Body of pancreas (tissue), 4 donors: ENCODE data around the gene SNAP25.

Experiments
- POLR2A ChIP-seq, 3 donors: fragments of 450-650 bp; IDR thresholded peaks; one replicate each; pipeline ENCODE4 v1.6.1; 2016; ENCODE audit warnings: antibody characterized with exemption in 3 of 3, mild to moderate bottlenecking in 2 of 3
- TF ChIP-seq, protein P1 (sequence below), 7 experiments: fragments of 450-650 bp in 4 of 7; fragments of 200-600 bp in 3 of 7; sonication (generic) in 3 of 7; IDR thresholded peaks; one replicate each; pipeline ENCODE4 v1.5.1; 2016 to 2019; ENCODE audit warnings: antibody characterized with exemption in 7 of 7

DNA sequence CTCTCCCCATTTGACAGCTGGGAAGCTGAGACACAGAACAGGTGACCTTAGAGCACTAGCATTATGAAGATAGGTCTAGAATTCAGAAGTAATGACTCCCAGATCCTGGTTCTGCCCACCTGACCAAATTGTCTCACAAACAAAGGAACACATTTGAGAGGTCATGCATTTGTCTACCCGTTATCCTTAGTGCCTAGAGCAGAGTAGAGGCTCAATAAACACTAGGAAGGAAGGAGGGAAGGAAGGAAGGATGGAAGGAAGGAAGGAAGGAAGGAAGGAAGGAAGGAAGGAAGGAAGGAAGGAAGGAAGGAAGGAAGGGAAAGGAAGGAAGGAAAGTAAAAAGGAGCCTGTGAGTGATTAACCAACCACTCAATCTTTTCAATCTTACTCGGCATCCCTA, 63.3 kb downstream of the SNAP25 start:
- TF ChIP-seq, protein P1, sequence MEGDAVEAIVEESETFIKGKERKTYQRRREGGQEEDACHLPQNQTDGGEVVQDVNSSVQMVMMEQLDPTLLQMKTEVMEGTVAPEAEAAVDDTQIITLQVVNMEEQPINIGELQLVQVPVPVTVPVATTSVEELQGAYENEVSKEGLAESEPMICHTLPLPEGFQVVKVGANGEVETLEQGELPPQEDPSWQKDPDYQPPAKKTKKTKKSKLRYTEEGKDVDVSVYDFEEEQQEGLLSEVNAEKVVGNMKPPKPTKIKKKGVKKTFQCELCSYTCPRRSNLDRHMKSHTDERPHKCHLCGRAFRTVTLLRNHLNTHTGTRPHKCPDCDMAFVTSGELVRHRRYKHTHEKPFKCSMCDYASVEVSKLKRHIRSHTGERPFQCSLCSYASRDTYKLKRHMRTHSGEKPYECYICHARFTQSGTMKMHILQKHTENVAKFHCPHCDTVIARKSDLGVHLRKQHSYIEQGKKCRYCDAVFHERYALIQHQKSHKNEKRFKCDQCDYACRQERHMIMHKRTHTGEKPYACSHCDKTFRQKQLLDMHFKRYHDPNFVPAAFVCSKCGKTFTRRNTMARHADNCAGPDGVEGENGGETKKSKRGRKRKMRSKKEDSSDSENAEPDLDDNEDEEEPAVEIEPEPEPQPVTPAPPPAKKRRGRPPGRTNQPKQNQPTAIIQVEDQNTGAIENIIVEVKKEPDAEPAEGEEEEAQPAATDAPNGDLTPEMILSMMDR (IDR thresholded peaks at IDR 0.05), result no peak
- no peak for TF ChIP-seq POLR2A (IDR thresholded peaks at IDR 0.05)
